CD14-positive monocyte (primary cell): Measurements from ENCODE around the gene CENPM. TPM values are rescaled to one million over a fixed set of nuclear protein-coding genes. Genes with fewer than 3 reads are reported as not detected.

ENCODE experiments used
- DNase-seq, 3 donors: peaks; one replicate each; pipeline ENCODE4 v3.0.0-alpha.2; 2011 to 2022
- H2AFZ ChIP-seq: 2 replicates; pipeline ENCODE4 v1.6.0; 2012; ENCODE audit warnings: mild to moderate bottlenecking, low read depth, low read length, inconsistent platforms; ENCODE audit not compliant: insufficient read depth, poor library complexity, severe bottlenecking
- H3K27ac ChIP-seq, 2 donors: 1 replicate in 1 of 2; 2 replicates in 1 of 2; pipeline ENCODE4 v1.5.1; 2012 to 2013; ENCODE audit warnings: low read length in 2 of 2, control low read depth in 1 of 2, inconsistent platforms in 1 of 2, low read depth in 1 of 2, mild to moderate bottlenecking in 1 of 2
- H3K27me3 ChIP-seq, 2 donors: one replicate each; pipeline versions ENCODE4 v1.6.0 to v1.6.1; 2011 to 2013; ENCODE audit warnings: low read length in 2 of 2; ENCODE audit not compliant: control insufficient read depth in 2 of 2, insufficient read depth in 2 of 2
- H3K36me3 ChIP-seq, 2 donors: replicated peaks in 1 of 2; 1 replicate in 1 of 2; 2 replicates in 1 of 2; pipeline versions ENCODE4 v1.5.1 to v1.6.1; 2012 to 2013; ENCODE audit warnings: low read length in 2 of 2, control low read depth in 1 of 2, inconsistent platforms in 1 of 2, mild to moderate bottlenecking in 1 of 2; ENCODE audit not compliant: insufficient read depth in 2 of 2, control insufficient read depth in 1 of 2
- H3K4me1 ChIP-seq, 2 donors: 1 replicate in 1 of 2; 2 replicates in 1 of 2; pipeline versions ENCODE4 v1.5.1 to v1.6.1; 2012 to 2013; ENCODE audit warnings: low read length in 2 of 2, control low read depth in 1 of 2, inconsistent platforms in 1 of 2, mild to moderate bottlenecking in 1 of 2, moderate library complexity in 1 of 2; ENCODE audit not compliant: insufficient read depth in 2 of 2, control insufficient read depth in 1 of 2
- H3K4me2 ChIP-seq: replicated peaks from 2 replicates; pipeline ENCODE3; 2012; ENCODE audit warnings: low read length, moderate library complexity, mild to moderate bottlenecking; ENCODE audit not compliant: poor library complexity, severe bottlenecking; ENCODE audit errors: extremely low read depth
- H3K4me3 ChIP-seq, 3 experiments: fragments of 200-600 bp in 1 of 3; sonication (generic) in 1 of 3; replicated peaks in 1 of 3; 1 replicate in 2 of 3; 2 replicates in 1 of 3; pipeline ENCODE4 v1.5.1; 2011 to 2013; ENCODE audit warnings: low read length in 3 of 3, mild to moderate bottlenecking in 3 of 3, control low read depth in 2 of 3, low read depth in 2 of 3, inconsistent platforms in 1 of 3, moderate library complexity in 1 of 3
- H3K79me2 ChIP-seq: 2 replicates; pipeline ENCODE4 v1.6.0; 2012; ENCODE audit warnings: mild to moderate bottlenecking, control low read depth, inconsistent platforms, low read length, moderate library complexity; ENCODE audit not compliant: insufficient read depth
- H3K9ac ChIP-seq: 2 replicates; pipeline ENCODE4 v1.6.0; 2017; ENCODE audit warnings: low read length, mild to moderate bottlenecking; ENCODE audit not compliant: insufficient read depth, poor library complexity, severe bottlenecking
- H3K9me3 ChIP-seq, 2 donors: replicated peaks in 1 of 2; 1 replicate in 1 of 2; 2 replicates in 1 of 2; pipeline versions ENCODE4 v1.5.1 to v1.6.1; 2012 to 2013; ENCODE audit warnings: low read length in 2 of 2, control low read depth in 1 of 2; ENCODE audit not compliant: control insufficient read depth in 1 of 2, insufficient read depth in 1 of 2
- H4K20me1 ChIP-seq: 2 replicates; pipeline ENCODE4 v1.6.0; 2012; ENCODE audit warnings: mild to moderate bottlenecking, low read length, control low read depth, moderate library complexity; ENCODE audit not compliant: insufficient read depth
- H3K27ac Mint-ChIP-seq, 7 donors: one replicate each; pipeline ENCODE4 v1.8.0; 2020; ENCODE audit warnings: mild to moderate bottlenecking in 7 of 7, mixed read lengths in 7 of 7, moderate library complexity in 6 of 7, inconsistent platforms in 2 of 7
- H3K27me3 Mint-ChIP-seq, 3 donors: one replicate each; pipeline ENCODE4 v1.8.0; 2021 to 2022; ENCODE audit warnings: low read depth in 3 of 3, mild to moderate bottlenecking in 3 of 3, mixed read lengths in 3 of 3, moderate library complexity in 3 of 3, inconsistent platforms in 1 of 3
- H3K36me3 Mint-ChIP-seq, 2 donors: one replicate each; pipeline ENCODE4 v1.8.0; 2020; ENCODE audit warnings: mixed read lengths in 2 of 2, inconsistent platforms in 1 of 2, mild to moderate bottlenecking in 1 of 2
- H3K4me1 Mint-ChIP-seq: one replicate; pipeline ENCODE4 v1.8.0; 2020; ENCODE audit warnings: mild to moderate bottlenecking, mixed read lengths
- H3K4me3 Mint-ChIP-seq, 2 donors: one replicate each; pipeline ENCODE4 v1.8.0; 2020; ENCODE audit warnings: mild to moderate bottlenecking in 2 of 2, mixed read lengths in 2 of 2, moderate library complexity in 1 of 2
- H3K9me3 Mint-ChIP-seq, 7 donors: one replicate each; pipeline ENCODE4 v1.8.0; 2020 to 2022; ENCODE audit warnings: mixed read lengths in 7 of 7, mild to moderate bottlenecking in 6 of 7, moderate library complexity in 6 of 7, inconsistent platforms in 2 of 7
- WGBS: methylation state at CpG from one replicate; pipeline ENCODE4 v1.1.5; 2013; ENCODE audit warnings: missing lambda C conversion rate; ENCODE audit not compliant: insufficient coverage; 5-methylcytosine and 5-hydroxymethylcytosine counted together
- intact Hi-C, 2 donors: fragments of 100-400 bp; cut with micrococcal nuclease; formaldehyde crosslinking; loops; one replicate each; pipeline versions ENCODE4 v1.15.0 to v1.15.1; 2023
- polyA plus RNA-seq, 3 donors: library from polyadenylated mRNA; depleted of rRNA in 1 of 3; unstranded in 2 of 3; stranded (reverse) in 1 of 3; fragments of 300-500 nt in 2 of 3; fragments of >200 nt in 1 of 3; fragmentation: Illumina TruSeq in 2 of 3; gene quantifications; 1 replicate in 2 of 3; 2 replicates in 1 of 3; pipeline ENCODE4 v1.2.3, GENCODE V29; 2012 to 2021
- TF ChIP-seq, protein P1 (sequence below): fragments of 200-600 bp; IDR thresholded peaks from one replicate; pipeline ENCODE4 v1.8.0; 2022; ENCODE audit warnings: antibody characterized with exemption, mild to moderate bottlenecking

CENPM gene
- polyA plus RNA-seq, 3 donors = 0.20 TPM; not detected in 2

DNA sequence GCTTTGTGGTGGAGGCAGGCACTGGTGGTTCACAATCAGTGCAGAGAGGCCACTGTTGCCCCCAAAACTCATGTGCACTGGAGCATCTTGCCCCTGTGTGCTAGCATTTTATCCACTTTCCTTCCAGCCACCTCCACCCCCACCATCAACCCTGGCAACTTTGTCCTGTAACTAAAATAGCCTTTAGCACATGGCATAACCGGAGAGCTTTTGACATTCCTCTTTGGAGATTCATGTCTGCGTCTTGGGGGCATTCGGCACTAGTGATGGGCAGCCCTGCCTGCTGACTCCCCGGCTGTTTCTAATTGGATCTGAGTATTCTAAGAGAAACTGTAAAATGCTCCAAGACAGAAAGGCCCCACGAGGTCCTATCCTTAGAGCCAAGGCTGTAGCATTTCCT lies 47.8 kb downstream of the CENPM start:
- Histone ChIP-seq H3K79me2 (no peaks in the 10 kb centered on the region), H4K20me1 (no peaks in the 10 kb centered on the region), H3K4me2 (no peak overlapping the region), H3K27me3 (no peaks in the 10 kb centered on the region), H3K36me3 (peaks cover 85 to 96% of the 10 kb centered on the region in 2 donors), H3K9ac (no peak overlapping the region), H3K4me3 (no peak overlapping the region), H3K4me1 (no peaks in the 10 kb centered on the region), H2AFZ (no peak overlapping the region), H3K27ac (no peak overlapping the region), H3K9me3 (no peaks in the 10 kb centered on the region)
- 90% methylated on average over 4 of the region's 5 CpGs for WGBS
- Mint-ChIP-seq H3K27ac (peak overlapping the region in 1 of 7 donors; percentile 57), H3K9me3 (no peaks in the 10 kb centered on the region), H3K36me3 (peaks cover 78 to 98% of the 10 kb centered on the region in 2 donors), H3K27me3 (peaks cover 0 to 2% (median 0%) of the 10 kb centered on the region in 3 donors), H3K4me1 (no peaks in the 10 kb centered on the region), H3K4me3 (no peak overlapping the region)
- intact Hi-C loops = no loop called here
- TF ChIP-seq, protein P1, sequence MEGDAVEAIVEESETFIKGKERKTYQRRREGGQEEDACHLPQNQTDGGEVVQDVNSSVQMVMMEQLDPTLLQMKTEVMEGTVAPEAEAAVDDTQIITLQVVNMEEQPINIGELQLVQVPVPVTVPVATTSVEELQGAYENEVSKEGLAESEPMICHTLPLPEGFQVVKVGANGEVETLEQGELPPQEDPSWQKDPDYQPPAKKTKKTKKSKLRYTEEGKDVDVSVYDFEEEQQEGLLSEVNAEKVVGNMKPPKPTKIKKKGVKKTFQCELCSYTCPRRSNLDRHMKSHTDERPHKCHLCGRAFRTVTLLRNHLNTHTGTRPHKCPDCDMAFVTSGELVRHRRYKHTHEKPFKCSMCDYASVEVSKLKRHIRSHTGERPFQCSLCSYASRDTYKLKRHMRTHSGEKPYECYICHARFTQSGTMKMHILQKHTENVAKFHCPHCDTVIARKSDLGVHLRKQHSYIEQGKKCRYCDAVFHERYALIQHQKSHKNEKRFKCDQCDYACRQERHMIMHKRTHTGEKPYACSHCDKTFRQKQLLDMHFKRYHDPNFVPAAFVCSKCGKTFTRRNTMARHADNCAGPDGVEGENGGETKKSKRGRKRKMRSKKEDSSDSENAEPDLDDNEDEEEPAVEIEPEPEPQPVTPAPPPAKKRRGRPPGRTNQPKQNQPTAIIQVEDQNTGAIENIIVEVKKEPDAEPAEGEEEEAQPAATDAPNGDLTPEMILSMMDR = no peak
- DNase-seq = no peak

DNA sequence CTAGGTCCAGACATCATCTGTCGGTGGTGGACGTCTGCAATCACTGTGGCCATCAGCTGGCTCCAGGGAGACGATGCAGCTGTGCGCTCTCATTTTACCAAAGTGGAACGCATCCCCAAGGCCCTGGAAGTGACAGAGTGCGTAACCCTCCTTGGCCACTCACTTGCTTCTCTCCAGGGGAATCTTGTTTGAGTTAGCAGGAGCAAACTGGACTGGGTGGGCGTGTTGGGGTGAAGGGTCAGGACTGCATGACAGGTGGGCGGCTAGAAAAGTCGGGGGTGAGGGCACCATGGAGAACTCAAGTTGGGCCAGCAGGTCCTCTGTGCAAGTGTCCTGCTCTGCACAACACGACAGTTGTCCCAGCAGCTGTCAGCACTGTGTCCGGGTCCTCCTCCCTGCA lies 48.3 kb downstream of the CENPM start:
- no peak for DNase-seq
- Histone ChIP-seq H3K36me3 (peaks cover 85 to 96% of the 10 kb centered on the region in 2 donors), H3K9ac (no peak overlapping the region), H3K27ac (no peak overlapping the region), H4K20me1 (no peaks in the 10 kb centered on the region), H2AFZ (no peak overlapping the region), H3K27me3 (no peaks in the 10 kb centered on the region), H3K4me2 (no peak overlapping the region), H3K9me3 (no peaks in the 10 kb centered on the region), H3K79me2 (no peaks in the 10 kb centered on the region), H3K4me3 (no peak overlapping the region), H3K4me1 (no peaks in the 10 kb centered on the region)
- TF ChIP-seq, protein P1 = no peak
- H3K4me1 Mint-ChIP-seq = no peaks in the 10 kb centered on the region
- H3K27ac Mint-ChIP-seq = no peak overlapping the region
- H3K9me3 Mint-ChIP-seq = no peaks in the 10 kb centered on the region
- H3K4me3 Mint-ChIP-seq = no peak overlapping the region
- peaks cover 0 to under 1% (median 0%) of the 10 kb centered on the region in 3 donors for H3K27me3 Mint-ChIP-seq
- intact Hi-C loops = no loop called here
- 97% methylated on average over 11 of the region's 11 CpGs for WGBS
- peaks cover 79 to 98% of the 10 kb centered on the region in 2 donors for H3K36me3 Mint-ChIP-seq
